GM19099 (cell line): ENCODE measurements around the gene APLF.

Source experiments
- POLR2A ChIP-seq: IDR thresholded peaks from 3 replicates; pipeline ENCODE4 v1.6.1; 2011; ENCODE audit warnings: low read depth; ENCODE audit not compliant: insufficient read length; ENCODE audit errors: extremely low read depth

The APLF gene, protein sequence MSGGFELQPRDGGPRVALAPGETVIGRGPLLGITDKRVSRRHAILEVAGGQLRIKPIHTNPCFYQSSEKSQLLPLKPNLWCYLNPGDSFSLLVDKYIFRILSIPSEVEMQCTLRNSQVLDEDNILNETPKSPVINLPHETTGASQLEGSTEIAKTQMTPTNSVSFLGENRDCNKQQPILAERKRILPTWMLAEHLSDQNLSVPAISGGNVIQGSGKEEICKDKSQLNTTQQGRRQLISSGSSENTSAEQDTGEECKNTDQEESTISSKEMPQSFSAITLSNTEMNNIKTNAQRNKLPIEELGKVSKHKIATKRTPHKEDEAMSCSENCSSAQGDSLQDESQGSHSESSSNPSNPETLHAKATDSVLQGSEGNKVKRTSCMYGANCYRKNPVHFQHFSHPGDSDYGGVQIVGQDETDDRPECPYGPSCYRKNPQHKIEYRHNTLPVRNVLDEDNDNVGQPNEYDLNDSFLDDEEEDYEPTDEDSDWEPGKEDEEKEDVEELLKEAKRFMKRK

DNA sequence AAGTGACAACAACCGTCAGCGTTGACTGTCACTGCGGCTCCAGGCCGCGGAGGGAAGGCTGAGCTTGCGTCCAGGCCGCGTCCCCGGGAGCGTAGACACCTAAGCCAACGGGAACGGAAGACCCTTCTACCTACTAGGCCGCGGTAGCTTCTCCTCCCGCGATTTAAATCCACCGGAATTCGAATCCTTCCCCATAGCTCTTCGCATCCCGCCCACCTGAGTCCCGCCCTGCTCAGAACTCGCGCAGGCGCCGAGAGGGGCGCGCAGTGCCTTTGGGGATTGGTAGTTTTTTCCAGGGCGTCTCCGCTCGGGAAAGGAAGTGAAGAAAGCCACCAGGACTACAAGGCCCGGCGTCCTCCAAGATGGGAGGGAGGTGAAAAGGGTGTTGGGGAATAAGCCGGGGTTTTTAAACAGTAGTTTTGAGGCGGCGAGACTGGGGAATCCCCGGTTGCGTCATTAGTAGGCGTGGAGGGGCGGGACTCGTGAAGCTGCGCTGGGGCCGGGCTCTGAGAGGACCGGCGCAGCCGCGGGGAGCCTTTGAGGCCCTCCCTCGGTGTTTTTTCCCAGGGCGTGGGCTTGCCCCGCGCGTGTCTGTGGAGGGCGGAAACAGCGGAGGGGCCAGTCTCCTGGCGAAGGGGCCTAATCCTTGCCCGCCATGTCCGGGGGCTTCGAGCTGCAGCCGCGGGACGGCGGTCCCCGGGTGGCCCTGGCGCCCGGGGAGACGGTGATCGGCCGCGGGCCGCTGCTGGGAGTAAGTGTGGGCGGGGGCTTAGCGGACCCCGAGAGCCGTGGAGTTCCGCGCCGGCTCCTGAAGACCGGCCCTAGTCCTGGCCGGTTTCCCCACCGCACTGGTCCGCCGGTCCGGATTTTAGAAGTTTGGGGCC is at the start of gene APLF, which contains the start of gene FBXO48:
Gene APLF (plus strand): TSS at position 509 of the 884 bp plus-strand sequence. CDS start 147 bp downstream, at position 656.
Gene FBXO48 (minus strand): TSS at position 218 of the 884 bp plus-strand sequence. CDS start 2,149 bp downstream, outside the sequence.
- peak; percentile 74 for TF ChIP-seq POLR2A

GRCh38 chr2:68417926-68418325 is 49.5 kb upstream of the APLF start:
- no peak for TF ChIP-seq POLR2A

GRCh38 chr2:68418419-68418818 is 49.0 kb upstream of the APLF start:
- TF ChIP-seq POLR2A: no peak

DNA sequence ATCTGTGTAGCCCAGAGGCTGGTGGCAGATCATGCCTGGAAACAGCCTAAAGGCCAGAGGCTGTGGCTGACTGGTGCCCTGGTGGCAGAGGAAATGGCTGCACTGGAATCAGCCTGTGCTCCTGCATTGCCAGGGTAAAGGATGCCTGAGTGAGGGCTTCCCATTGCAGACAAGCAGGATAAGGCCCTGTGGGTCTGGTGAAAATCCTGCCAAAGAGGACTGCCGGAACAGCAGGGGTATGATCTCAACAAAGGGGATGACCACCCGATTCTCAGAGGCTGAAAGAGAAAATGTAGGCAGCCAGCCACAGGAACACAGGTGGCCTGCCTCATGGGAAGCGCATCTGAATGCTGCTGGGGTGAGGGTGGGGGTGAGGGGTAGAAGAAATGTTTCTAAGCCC is 48.5 kb upstream of the APLF start:
- TF ChIP-seq POLR2A: no peak

DNA sequence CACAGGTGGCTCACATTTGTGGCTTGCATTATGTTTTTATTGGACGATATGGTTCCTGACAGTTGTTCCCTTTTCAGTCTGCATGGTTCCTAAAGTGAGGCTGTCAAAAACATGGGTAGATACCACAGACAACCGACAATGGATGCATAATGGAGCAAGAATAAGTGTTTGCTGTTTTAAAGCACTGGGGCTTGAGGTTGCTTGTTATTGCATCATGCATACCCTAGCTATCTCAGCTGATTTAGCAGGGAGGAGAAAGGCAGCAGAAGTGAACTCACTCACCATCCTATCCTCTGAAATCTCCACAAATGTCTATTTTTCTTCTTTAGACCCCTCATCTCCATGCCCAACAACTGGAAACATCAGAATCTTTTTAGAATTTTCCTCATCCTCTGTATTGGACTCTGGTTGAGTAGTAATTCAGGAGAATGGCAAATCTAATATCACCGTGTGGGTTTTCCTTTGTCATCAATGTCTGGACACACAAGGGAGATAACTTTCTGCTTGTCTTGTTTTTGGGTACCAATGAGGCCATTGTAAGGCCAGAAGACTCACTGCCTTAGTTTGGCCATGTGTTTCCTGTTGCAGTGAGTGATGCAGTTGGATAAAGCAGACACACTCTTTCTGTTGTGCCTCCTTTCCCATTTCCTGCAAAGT is 47.0 kb upstream of the APLF start:
- TF ChIP-seq POLR2A: no peak

DNA sequence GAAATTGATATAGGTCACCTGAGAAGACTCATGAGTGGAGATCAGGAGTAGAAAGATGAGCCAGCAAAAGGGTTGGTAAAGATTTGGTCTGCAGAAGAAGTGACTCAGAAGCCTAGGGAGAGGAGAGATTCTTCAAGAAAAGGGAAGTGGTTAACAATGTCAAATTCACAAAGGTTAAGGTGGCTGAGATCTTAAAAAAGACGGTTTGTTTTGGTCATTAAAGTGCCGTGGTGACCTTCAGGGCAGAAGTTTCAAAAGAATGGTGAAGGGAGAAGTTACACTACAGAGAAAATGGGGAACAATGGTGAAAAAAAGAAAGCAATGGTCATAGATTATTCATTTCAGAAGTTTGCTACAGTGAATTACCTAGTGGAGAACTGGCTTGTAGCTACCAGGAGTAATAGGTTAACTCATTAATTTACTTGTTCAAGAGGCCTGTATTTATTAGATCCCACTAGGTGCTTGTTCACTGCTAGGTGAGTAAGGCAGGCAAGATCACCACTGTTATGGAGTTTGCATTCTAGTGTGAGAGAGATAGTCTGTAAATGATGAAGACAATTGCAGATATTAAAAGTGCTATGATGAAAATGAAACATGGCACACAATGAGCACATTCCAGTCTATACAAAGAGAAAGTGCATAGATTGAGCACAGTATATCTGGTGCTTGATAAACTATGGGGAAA is 43.3 kb upstream of the APLF start:
- no peak for TF ChIP-seq POLR2A

GRCh38 chr2:68425503-68425902 is 41.9 kb upstream of the APLF start:
- TF ChIP-seq POLR2A: no peak

GRCh38 chr2:68426446-68426845 is 40.9 kb upstream of the APLF start:
- no peak for TF ChIP-seq POLR2A

GRCh38 chr2:68426848-68427579 is 40.4 kb upstream of the APLF start:
- TF ChIP-seq POLR2A: no peak

GRCh38 chr2:68428126-68428525 is 39.3 kb upstream of the APLF start:
- no peak for TF ChIP-seq POLR2A

DNA sequence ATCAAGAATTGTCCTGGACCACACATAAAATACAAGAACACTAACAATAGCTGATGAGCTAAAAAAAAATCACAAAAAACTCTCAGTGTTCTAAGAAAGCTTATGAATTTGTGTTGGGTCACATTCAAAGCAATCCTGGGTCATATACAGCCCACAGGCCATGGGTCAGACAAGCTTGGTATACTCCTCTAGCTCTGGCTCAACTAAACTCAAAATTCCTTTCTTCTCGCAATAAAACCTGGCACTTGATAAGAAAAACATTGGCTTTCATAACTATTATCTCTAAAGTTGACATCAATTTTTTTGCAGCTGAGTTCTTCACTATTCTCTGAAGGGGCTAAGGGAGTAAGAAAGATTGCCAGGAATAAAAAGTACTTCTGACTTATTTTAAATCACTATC is 38.6 kb upstream of the APLF start:
- TF ChIP-seq POLR2A: no peak

- no peak for TF ChIP-seq POLR2A
Observed at GRCh38 chr2:68429311-68429826, 38.0 kb upstream of the APLF start.

GRCh38 chr2:68431316-68431972 is 35.9 kb upstream of the APLF start:
- no peak for TF ChIP-seq POLR2A
